MCF 10A (cell line): ENCODE measurements around the gene BLM. TPM values are rescaled to one million over a fixed set of nuclear protein-coding genes. Genes with fewer than 3 reads are reported as not detected.
"Not testable (repeated sequence)": the region's sequence is repeated elsewhere in the genome, so short reads cannot be mapped to it uniquely, and the experiment has no call there.

ENCODE experiments used
- BruUV-seq: library from RNA; stranded (reverse); fragments of 400-500 nt; replicated peaks from 2 replicates; lab custom pipeline; 2021; lab: Mats Ljungman, UMichigan
- CTCF ChIA-PET: fragments of 300-600 bp; sonication (Branson Sonifier 250); formaldehyde crosslinking; extraction: SDS; loops from one replicate; lab custom pipeline; 2021; ENCODE audit warnings: antibody characterized with exemption, inconsistent platforms; lab: Yijun Ruan, JAX
- POLR2A ChIA-PET: fragments of 300-600, 350-650 bp; sonication (Branson Sonifier 250); formaldehyde crosslinking; extraction: SDS; loops from one replicate; lab custom pipeline; 2020; ENCODE audit warnings: antibody characterized with exemption, inconsistent platforms; lab: Yijun Ruan, JAX
- DNase-seq: peaks from one replicate; pipeline ENCODE4 v3.0.0-alpha.2; 2018; ENCODE audit not compliant: unreplicated experiment
- H3K27ac Mint-ChIP-seq: one replicate; pipeline ENCODE4 v1.8.0; 2022; ENCODE audit warnings: mild to moderate bottlenecking, low read depth, mixed read lengths; ENCODE audit not compliant: unreplicated experiment
- H3K27me3 Mint-ChIP-seq: one replicate; pipeline ENCODE4 v1.8.0; 2022; ENCODE audit warnings: mixed read lengths; ENCODE audit not compliant: insufficient read depth, unreplicated experiment
- H3K36me3 Mint-ChIP-seq: one replicate; pipeline ENCODE4 v1.8.0; 2022; ENCODE audit warnings: mild to moderate bottlenecking, moderate library complexity, mixed read lengths; ENCODE audit not compliant: insufficient read depth, unreplicated experiment
- H3K4me1 Mint-ChIP-seq: one replicate; pipeline ENCODE4 v1.8.0; 2022; ENCODE audit warnings: mixed read lengths; ENCODE audit not compliant: insufficient read depth, unreplicated experiment
- H3K4me3 Mint-ChIP-seq: one replicate; pipeline ENCODE4 v1.8.0; 2022; ENCODE audit warnings: mild to moderate bottlenecking, moderate library complexity, mixed read lengths; ENCODE audit not compliant: unreplicated experiment
- H3K9me3 Mint-ChIP-seq: one replicate; pipeline ENCODE4 v1.8.0; 2022; ENCODE audit warnings: mixed read lengths; ENCODE audit not compliant: unreplicated experiment
- CTCF ChIP-seq: fragments of 200-600 bp; IDR thresholded peaks from one replicate; pipeline ENCODE4 v1.8.0; 2022; ENCODE audit warnings: antibody characterized with exemption, mild to moderate bottlenecking; ENCODE audit not compliant: unreplicated experiment
- intact Hi-C: fragments of 100-400 bp; cut with micrococcal nuclease; formaldehyde crosslinking; loops from 2 replicates; pipeline ENCODE4 v1.14.1; 2022
- total RNA-seq: library from RNA; stranded (reverse); gene quantifications from 2 replicates; pipeline ENCODE4 v1.2.3, GENCODE V29; 2022

The BLM gene
- total RNA-seq, 1 experiment from 2014 or later, result 5.2 TPM

DNA sequence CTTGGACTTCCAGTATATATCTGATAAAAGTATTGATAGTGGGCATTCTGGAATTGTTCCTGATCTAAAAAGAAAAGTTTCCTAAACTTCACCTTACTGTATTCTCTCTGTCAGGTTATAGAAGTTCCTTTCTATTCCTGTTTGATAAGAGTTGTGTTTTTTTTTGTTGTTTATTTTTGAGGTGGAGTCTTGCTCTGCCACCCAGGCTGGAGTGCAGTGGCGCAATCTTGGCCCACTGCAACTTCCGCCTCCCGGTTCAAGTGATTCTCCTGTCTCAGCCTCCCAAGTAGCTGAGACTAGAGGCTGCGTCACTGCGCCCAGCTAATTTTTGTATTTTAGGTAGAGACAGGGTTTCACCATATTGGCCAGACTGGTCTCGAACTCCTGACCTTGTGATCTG, 13.1 kb downstream of the BLM start:
- Mint-ChIP-seq H3K4me3 (no peak overlapping the region), H3K9me3 (no peaks in the 10 kb centered on the region), H3K27ac (no peak overlapping the region), H3K4me1 (no peaks in the 10 kb centered on the region), H3K36me3 (no peaks in the 10 kb centered on the region), H3K27me3 (no peaks in the 10 kb centered on the region)
- TF ChIP-seq CTCF, result no peak
- DNase-seq, result no peak
- ChIA-PET CTCF (no interaction called here), POLR2A (interaction anchor here (0.7 kb wide), 1 partner anchor 143 kb away, joined by 3 read pairs; no protein-coding TSS in a partner anchor)
- intact Hi-C loops, result no loop called here
- BruUV-seq, result no TSS peak

- ChIA-PET POLR2A (interaction anchor here (1.2 kb wide), 1 partner anchor 8 kb away, joined by 4 read pairs; no protein-coding TSS in a partner anchor), CTCF (no interaction called here)
- Mint-ChIP-seq H3K27me3 (no peaks in the 10 kb centered on the region), H3K4me3 (no peak overlapping the region), H3K27ac (no peak overlapping the region), H3K9me3 (no peaks in the 10 kb centered on the region), H3K36me3 (no peaks in the 10 kb centered on the region), H3K4me1 (no peaks in the 10 kb centered on the region)
- TF ChIP-seq CTCF, result no peak
- no TSS peak for BruUV-seq
- no peak for DNase-seq
- intact Hi-C loops, result no loop called here
These were observed 18.8 kb downstream of the BLM start for GRCh38 chr15:90735923-90736322.

DNA sequence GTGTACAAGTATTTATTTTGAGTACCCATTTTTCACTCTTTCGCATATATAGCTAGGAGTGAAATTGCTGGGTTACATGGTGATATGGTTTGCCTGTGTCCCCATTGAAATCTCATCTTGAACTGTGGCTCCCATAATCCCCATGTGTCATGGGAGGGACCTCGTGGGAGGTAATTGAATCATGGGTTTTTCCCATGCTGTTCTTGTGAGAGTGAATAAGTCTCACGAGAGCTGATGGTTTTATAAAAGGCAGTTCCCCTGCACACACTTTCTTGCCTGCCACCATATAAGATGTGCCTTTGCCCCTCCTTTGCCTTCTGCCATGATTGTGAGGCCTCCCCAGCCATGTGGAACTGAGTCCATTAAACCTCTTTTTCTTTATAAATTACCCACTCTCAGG, 23.4 kb downstream of the BLM start:
- ChIA-PET CTCF (interaction anchor here (0.6 kb wide), 1 partner anchor 195 kb away, joined by 3 read pairs; no protein-coding TSS in a partner anchor), POLR2A (interaction anchor here (0.6 kb wide), 1 partner anchor 1131 kb away, joined by 3 read pairs; no protein-coding TSS in a partner anchor)
- BruUV-seq, H3K4me3 Mint-ChIP-seq, H3K4me1 Mint-ChIP-seq, H3K27me3 Mint-ChIP-seq, H3K36me3 Mint-ChIP-seq, H3K9me3 Mint-ChIP-seq, H3K27ac Mint-ChIP-seq, intact Hi-C loops, DNase-seq: not testable (repeated sequence)

- ChIA-PET POLR2A (no interaction called here), CTCF (no interaction called here)
- BruUV-seq, result no TSS peak
- Mint-ChIP-seq H3K36me3 (no peaks in the 10 kb centered on the region), H3K4me1 (peaks cover 6% of the 10 kb centered on the region), H3K4me3 (no peak overlapping the region), H3K9me3 (no peaks in the 10 kb centered on the region), H3K27me3 (no peaks in the 10 kb centered on the region), H3K27ac (no peak overlapping the region)
- intact Hi-C loops, result no loop called here
- no peak for TF ChIP-seq CTCF
- no peak for DNase-seq
These were observed 24.9 kb downstream of the BLM start for GRCh38 chr15:90742087-90742486.
